ENCODE measurements around the gene ARL8B. TPM values are rescaled to one million over a fixed set of nuclear protein-coding genes. Genes with fewer than 3 reads are reported as not detected.

Gene ARL8B
- total RNA-seq, 1 donor from 2014 or later = 37.9 TPM

- Mint-ChIP-seq H3K36me3 (ENCODE audit: low read depth) (peaks cover 89% of the 10 kb centered on the region), H3K27ac (peak overlapping the region; percentile 94), H3K4me3 (ENCODE audit: low read depth) (peak overlapping the region; percentile 62), H3K27me3 (ENCODE audit: low read depth) (no peaks in the 10 kb centered on the region), H3K4me1 (ENCODE audit: low read depth) (peaks cover 86% of the 10 kb centered on the region), H3K9me3 (no peaks in the 10 kb centered on the region)
- intact Hi-C loops (cut with micrococcal nuclease) = loop anchor here (1.0 to 10.0 kb wide), 9 partner anchors 10 to 891 kb away; partner anchors contain the start of genes ARL8B, BHLHE40 and SETMAR
- DNase-seq (ENCODE audit: low spot score) = no peak
Observed at GRCh38 chr3:5195605-5196004, 73.5 kb downstream of the ARL8B start.

GRCh38 chr3:5197022-5197421 is 74.9 kb downstream of the ARL8B start:
- H3K27ac Mint-ChIP-seq = peak overlapping the region; percentile 94
- H3K4me3 Mint-ChIP-seq (ENCODE audit: low read depth) = peak overlapping the region; percentile 68
- H3K9me3 Mint-ChIP-seq = no peaks in the 10 kb centered on the region
- peaks cover 91% of the 10 kb centered on the region for H3K36me3 Mint-ChIP-seq (ENCODE audit: low read depth)
- DNase-seq (ENCODE audit: low spot score) = no peak
- H3K4me1 Mint-ChIP-seq (ENCODE audit: low read depth) = peaks cover 82% of the 10 kb centered on the region
- H3K27me3 Mint-ChIP-seq (ENCODE audit: low read depth) = no peaks in the 10 kb centered on the region
- intact Hi-C loops (cut with micrococcal nuclease) = loop anchor here (1.0 to 10.0 kb wide), 7 partner anchors 9 to 892 kb away; partner anchors contain the start of gene SETMAR

GRCh38 chr3:5197470-5198312 is 75.6 kb downstream of the ARL8B start:
- DNase-seq (ENCODE audit: low spot score) = no peak
- no peaks in the 10 kb centered on the region for H3K9me3 Mint-ChIP-seq
- H3K4me1 Mint-ChIP-seq (ENCODE audit: low read depth) = peaks cover 75% of the 10 kb centered on the region
- peak overlapping the region; percentile 68 for H3K4me3 Mint-ChIP-seq (ENCODE audit: low read depth)
- peak overlapping the region; percentile 94 for H3K27ac Mint-ChIP-seq
- H3K27me3 Mint-ChIP-seq (ENCODE audit: low read depth) = no peaks in the 10 kb centered on the region
- H3K36me3 Mint-ChIP-seq (ENCODE audit: low read depth) = peaks cover 91% of the 10 kb centered on the region
- intact Hi-C loops (cut with micrococcal nuclease) = loop anchor here (1.0 to 10.0 kb wide), 7 partner anchors 9 to 893 kb away; partner anchors contain the start of gene SETMAR

- H3K9me3 Mint-ChIP-seq = no peaks in the 10 kb centered on the region
- peak overlapping the region; percentile 94 for H3K27ac Mint-ChIP-seq
- H3K36me3 Mint-ChIP-seq (ENCODE audit: low read depth) = peaks cover 91% of the 10 kb centered on the region
- intact Hi-C loops (cut with micrococcal nuclease) = loop anchor here (5.0 to 10.0 kb wide), 4 partner anchors 291 to 893 kb away; partner anchors contain the start of gene SETMAR
- DNase-seq (ENCODE audit: low spot score) = no peak
- H3K4me1 Mint-ChIP-seq (ENCODE audit: low read depth) = peaks cover 70% of the 10 kb centered on the region
- H3K4me3 Mint-ChIP-seq (ENCODE audit: low read depth) = peak overlapping the region; percentile 59
- no peaks in the 10 kb centered on the region for H3K27me3 Mint-ChIP-seq (ENCODE audit: low read depth)
Observed at GRCh38 chr3:5198313-5198677, 76.2 kb downstream of the ARL8B start.

GRCh38 chr3:5198986-5199731 is 77.1 kb downstream of the ARL8B start:
- DNase-seq (ENCODE audit: low spot score) = no peak
- peaks cover 65% of the 10 kb centered on the region for H3K4me1 Mint-ChIP-seq (ENCODE audit: low read depth)
- H3K36me3 Mint-ChIP-seq (ENCODE audit: low read depth) = peaks cover 87% of the 10 kb centered on the region
- intact Hi-C loops (cut with micrococcal nuclease) = loop anchor here (5.0 to 10.0 kb wide), 4 partner anchors 292 to 894 kb away; partner anchors contain the start of gene SETMAR
- no peaks in the 10 kb centered on the region for H3K9me3 Mint-ChIP-seq
- H3K4me3 Mint-ChIP-seq (ENCODE audit: low read depth) = peak overlapping the region; percentile 37
- H3K27ac Mint-ChIP-seq = peak overlapping the region; percentile 94
- no peaks in the 10 kb centered on the region for H3K27me3 Mint-ChIP-seq (ENCODE audit: low read depth)

GRCh38 chr3:5201536-5201935 is 79.4 kb downstream of the ARL8B start:
- Mint-ChIP-seq H3K4me3 (ENCODE audit: low read depth) (no peak overlapping the region), H3K4me1 (ENCODE audit: low read depth) (peaks cover 53% of the 10 kb centered on the region), H3K27me3 (ENCODE audit: low read depth) (no peaks in the 10 kb centered on the region), H3K9me3 (no peaks in the 10 kb centered on the region), H3K27ac (peak overlapping the region; percentile 52), H3K36me3 (ENCODE audit: low read depth) (peaks cover 87% of the 10 kb centered on the region)
- intact Hi-C loops (cut with micrococcal nuclease) = no loop called here
- DNase-seq (ENCODE audit: low spot score) = no peak

GRCh38 chr3:5202222-5202621 is 80.1 kb downstream of the ARL8B start:
- Mint-ChIP-seq H3K27ac (no peak overlapping the region), H3K36me3 (ENCODE audit: low read depth) (peaks cover 87% of the 10 kb centered on the region), H3K4me3 (ENCODE audit: low read depth) (no peak overlapping the region), H3K27me3 (ENCODE audit: low read depth) (no peaks in the 10 kb centered on the region), H3K4me1 (ENCODE audit: low read depth) (peaks cover 46% of the 10 kb centered on the region), H3K9me3 (no peaks in the 10 kb centered on the region)
- DNase-seq (ENCODE audit: low spot score) = no peak
- intact Hi-C loops (cut with micrococcal nuclease) = no loop called here

- H3K4me3 Mint-ChIP-seq (ENCODE audit: low read depth) = no peak overlapping the region
- DNase-seq (ENCODE audit: low spot score) = no peak
Observed at GRCh38 chr3:5205165-5205941, 83.3 kb downstream of the ARL8B start.

GRCh38 chr3:5210926-5211325 is 88.8 kb downstream of the ARL8B start:
- intact Hi-C loops (cut with micrococcal nuclease) = no loop called here
- Mint-ChIP-seq H3K36me3 (ENCODE audit: low read depth) (peaks cover 96% of the 10 kb centered on the region), H3K27ac (no peak overlapping the region), H3K27me3 (ENCODE audit: low read depth) (no peaks in the 10 kb centered on the region), H3K4me3 (ENCODE audit: low read depth) (no peak overlapping the region), H3K4me1 (ENCODE audit: low read depth) (peaks cover 6% of the 10 kb centered on the region), H3K9me3 (no peaks in the 10 kb centered on the region)
- no peak for DNase-seq (ENCODE audit: low spot score)

More at GRCh38 chr3:5205165-5205941, 83.3 kb downstream of the ARL8B start:
- intact Hi-C loops (cut with micrococcal nuclease) = loop anchor here (1.0 to 2.0 kb wide), 2 partner anchors 10 to 15 kb away; no protein-coding TSS in a partner anchor
- H3K27me3 Mint-ChIP-seq (ENCODE audit: low read depth) = no peaks in the 10 kb centered on the region
- no peaks in the 10 kb centered on the region for H3K9me3 Mint-ChIP-seq
- peak overlapping the region; percentile 67 for H3K27ac Mint-ChIP-seq
- H3K36me3 Mint-ChIP-seq (ENCODE audit: low read depth) = peaks cover 86% of the 10 kb centered on the region
- H3K4me1 Mint-ChIP-seq (ENCODE audit: low read depth) = peaks cover 17% of the 10 kb centered on the region

- DNase-seq (ENCODE audit: low spot score) = no peak
- H3K36me3 Mint-ChIP-seq (ENCODE audit: low read depth) = peaks cover 91% of the 10 kb centered on the region
- peak overlapping the region; percentile 8 for H3K27ac Mint-ChIP-seq
- H3K9me3 Mint-ChIP-seq = no peaks in the 10 kb centered on the region
- intact Hi-C loops (cut with micrococcal nuclease) = no loop called here
- peaks cover 9% of the 10 kb centered on the region for H3K4me1 Mint-ChIP-seq (ENCODE audit: low read depth)
- H3K4me3 Mint-ChIP-seq (ENCODE audit: low read depth) = no peak overlapping the region
- H3K27me3 Mint-ChIP-seq (ENCODE audit: low read depth) = no peaks in the 10 kb centered on the region
Observed at GRCh38 chr3:5212628-5213573, 90.8 kb downstream of the ARL8B start.

- DNase-seq (ENCODE audit: low spot score) = no peak
- no peaks in the 10 kb centered on the region for H3K9me3 Mint-ChIP-seq
- peaks cover 91% of the 10 kb centered on the region for H3K36me3 Mint-ChIP-seq (ENCODE audit: low read depth)
- no peak overlapping the region for H3K4me3 Mint-ChIP-seq (ENCODE audit: low read depth)
- peaks cover 9% of the 10 kb centered on the region for H3K4me1 Mint-ChIP-seq (ENCODE audit: low read depth)
- intact Hi-C loops (cut with micrococcal nuclease) = no loop called here
- peak overlapping the region; percentile 30 for H3K27ac Mint-ChIP-seq
- H3K27me3 Mint-ChIP-seq (ENCODE audit: low read depth) = no peaks in the 10 kb centered on the region
Observed at GRCh38 chr3:5213574-5213966, 91.5 kb downstream of the ARL8B start.

All from activated T-helper 2 cell treated with anti-CD3 and anti-CD28 coated beads, Interferon-gamma antibody, Interleukin-2, Interleukin-4, amounts not matched to agents 10 μg/mL and 5 μg/mL and 100 μg/mL, durations not matched to agents 14 hours and 24 hours and 36 hours (primary cell).